CD4-positive, alpha-beta T cell treated with Interferon gamma for 1 hour (primary cell): ENCODE data around the gene COPB1.

ENCODE experiments used
- DNase-seq: peaks from one replicate; pipeline ENCODE4 v3.0.0-alpha.2; 2020

COPB1 gene

GRCh38 chr11:14506532-14506931 lies 6.9 kb upstream of the COPB1 start:
- DNase-seq: no peak

GRCh38 chr11:14503023-14503422 lies 3.4 kb upstream of the COPB1 start:
- no peak for DNase-seq

GRCh38 chr11:14502039-14502438 lies 2.4 kb upstream of the COPB1 start:
- DNase-seq: no peak

GRCh38 chr11:14500181-14500651 lies 605 bp upstream of the COPB1 start:
- DNase-seq: peak; percentile 46

- DNase-seq: no peak
Observed at GRCh38 chr11:14499178-14499559, 442 bp downstream of the COPB1 start.

GRCh38 chr11:14480716-14481115 lies 18.9 kb downstream of the COPB1 start:
- no peak for DNase-seq

GRCh38 chr11:14471127-14471526 lies 28.5 kb downstream of the COPB1 start:
- DNase-seq: no peak

GRCh38 chr11:14463623-14464022 lies 36.0 kb downstream of the COPB1 start:
- DNase-seq: no peak

GRCh38 chr11:14460147-14460546 lies 39.5 kb downstream of the COPB1 start:
- no peak for DNase-seq

GRCh38 chr11:14458377-14458776 lies 41.2 kb downstream of the COPB1 start:
- no peak for DNase-seq

GRCh38 chr11:14455648-14456430 lies 43.8 kb downstream of the COPB1 start:
- DNase-seq: no peak

GRCh38 chr11:14454861-14455632 lies 44.6 kb downstream of the COPB1 start:
- DNase-seq: no peak

GRCh38 chr11:14451825-14452224 lies 47.8 kb downstream of the COPB1 start:
- no peak for DNase-seq

- no peak for DNase-seq
Observed at GRCh38 chr11:14449302-14449714, 50.3 kb downstream of the COPB1 start.

- DNase-seq: no peak
Observed at GRCh38 chr11:14448240-14448639, 51.4 kb downstream of the COPB1 start.

- DNase-seq: no peak
Observed at GRCh38 chr11:14446701-14447169, 52.9 kb downstream of the COPB1 start.

- no peak for DNase-seq
Observed at GRCh38 chr11:14445542-14446530, 53.8 kb downstream of the COPB1 start.

- no peak for DNase-seq
Observed at GRCh38 chr11:14444441-14445189, 55.0 kb downstream of the COPB1 start.

GRCh38 chr11:14443638-14444037 lies 56.0 kb downstream of the COPB1 start:
- DNase-seq: no peak

- DNase-seq: no peak
Observed at GRCh38 chr11:14435717-14436512, 63.7 kb downstream of the COPB1 start.

- DNase-seq: no peak
Observed at GRCh38 chr11:14425621-14426020, 74.0 kb downstream of the COPB1 start.
